Measurements from ENCODE around the gene LY6G6F.

DNA sequence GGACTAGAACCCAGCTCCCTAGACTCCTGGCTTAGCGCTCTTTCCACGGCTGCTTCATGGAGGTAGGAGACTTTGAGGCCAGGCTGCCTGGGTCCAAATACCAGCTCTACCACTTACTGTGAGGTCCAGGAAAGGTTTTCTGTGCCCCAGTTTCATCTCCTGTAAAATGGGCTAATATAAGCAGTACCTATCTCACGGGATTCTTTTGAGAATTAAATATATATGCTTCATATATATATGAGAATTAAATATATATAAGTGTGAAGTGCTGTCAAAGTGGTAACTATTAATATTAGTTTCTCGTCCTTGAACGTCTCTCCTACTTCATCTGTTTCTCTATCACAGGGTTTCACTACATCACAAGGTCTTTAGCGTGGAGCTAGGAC, 15.6 kb upstream of the LY6G6F start:
- TF ChIP-seq EZH2phosphoT487 (IDR thresholded peaks at IDR 0.05; ENCODE audit: insufficient read depth, low read depth) (no peak), EZH2 (IDR thresholded peaks at IDR 0.05; ENCODE audit: insufficient read depth, poor library complexity, severe bottlenecking) (no peak)
